Measurements from ENCODE around the gene SLC1A2.

The SLC1A2 gene

DNA sequence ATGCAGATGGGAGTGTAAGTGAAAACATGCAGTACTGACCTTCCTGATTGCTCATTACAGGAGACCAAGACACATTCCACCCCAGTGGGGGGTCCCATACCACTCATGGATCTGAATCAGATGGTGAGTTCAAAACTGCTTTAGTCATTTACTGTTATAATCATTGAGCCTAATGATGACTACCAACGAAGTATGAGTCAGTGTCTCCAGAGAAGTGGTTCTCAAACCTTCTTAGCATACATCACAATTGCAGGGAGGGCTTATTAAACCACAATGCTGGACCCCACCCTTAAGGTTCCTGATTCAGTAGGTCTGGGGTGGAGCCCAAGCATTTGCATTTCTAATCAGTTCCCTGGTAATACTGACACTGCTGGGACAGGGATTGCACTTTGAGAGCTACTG lies 204.6 kb downstream of the SLC1A2 start:
- no peak for DNase-seq (ENCODE audit: extremely low read depth, insufficient read length)
- peaks cover 30% of the 10 kb centered on the region for H3K36me3 ChIP-seq (ENCODE audit: control insufficient read depth, insufficient read depth, low read length)
- TF ChIP-seq, protein P1, sequence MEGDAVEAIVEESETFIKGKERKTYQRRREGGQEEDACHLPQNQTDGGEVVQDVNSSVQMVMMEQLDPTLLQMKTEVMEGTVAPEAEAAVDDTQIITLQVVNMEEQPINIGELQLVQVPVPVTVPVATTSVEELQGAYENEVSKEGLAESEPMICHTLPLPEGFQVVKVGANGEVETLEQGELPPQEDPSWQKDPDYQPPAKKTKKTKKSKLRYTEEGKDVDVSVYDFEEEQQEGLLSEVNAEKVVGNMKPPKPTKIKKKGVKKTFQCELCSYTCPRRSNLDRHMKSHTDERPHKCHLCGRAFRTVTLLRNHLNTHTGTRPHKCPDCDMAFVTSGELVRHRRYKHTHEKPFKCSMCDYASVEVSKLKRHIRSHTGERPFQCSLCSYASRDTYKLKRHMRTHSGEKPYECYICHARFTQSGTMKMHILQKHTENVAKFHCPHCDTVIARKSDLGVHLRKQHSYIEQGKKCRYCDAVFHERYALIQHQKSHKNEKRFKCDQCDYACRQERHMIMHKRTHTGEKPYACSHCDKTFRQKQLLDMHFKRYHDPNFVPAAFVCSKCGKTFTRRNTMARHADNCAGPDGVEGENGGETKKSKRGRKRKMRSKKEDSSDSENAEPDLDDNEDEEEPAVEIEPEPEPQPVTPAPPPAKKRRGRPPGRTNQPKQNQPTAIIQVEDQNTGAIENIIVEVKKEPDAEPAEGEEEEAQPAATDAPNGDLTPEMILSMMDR (IDR thresholded peaks at IDR 0.05; ENCODE audit: insufficient read depth, low read length, poor library complexity, severe bottlenecking): no peak

DNA sequence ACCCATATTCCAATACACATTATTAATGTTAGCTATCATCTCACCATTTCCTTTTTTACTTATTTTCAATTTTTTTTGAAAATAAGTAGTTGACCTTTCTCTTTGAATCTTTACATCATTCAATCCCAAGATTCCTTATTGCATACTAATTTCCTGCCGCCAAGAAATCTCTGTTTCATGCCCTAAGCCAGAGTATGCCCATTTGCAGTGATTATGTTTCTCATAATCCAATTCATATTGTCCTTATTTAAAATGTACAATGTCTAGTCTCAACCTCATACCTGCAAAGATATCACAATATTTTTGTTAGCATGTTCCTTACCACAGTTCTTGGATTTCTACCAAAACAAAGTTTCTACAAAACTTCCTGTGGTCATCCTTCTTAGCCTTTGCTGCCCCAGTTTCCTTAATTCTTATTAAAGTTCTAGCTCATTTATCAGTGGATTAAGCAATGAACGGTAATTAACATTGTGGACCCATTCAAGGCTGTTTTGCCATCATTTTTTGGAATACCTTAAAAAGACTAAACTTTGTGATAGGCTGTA lies 205.1 kb downstream of the SLC1A2 start:
- DNase-seq (ENCODE audit: extremely low read depth, insufficient read length): no peak

More for the DNA sequence above, 204.6 kb downstream of the SLC1A2 start:
- Histone ChIP-seq H3K27me3 (replicated peaks; ENCODE audit: control insufficient read depth, insufficient read depth, low read length) (no peaks in the 10 kb centered on the region), H3K4me3 (replicated peaks; ENCODE audit: low read depth, low read length) (no peak overlapping the region)

DNA sequence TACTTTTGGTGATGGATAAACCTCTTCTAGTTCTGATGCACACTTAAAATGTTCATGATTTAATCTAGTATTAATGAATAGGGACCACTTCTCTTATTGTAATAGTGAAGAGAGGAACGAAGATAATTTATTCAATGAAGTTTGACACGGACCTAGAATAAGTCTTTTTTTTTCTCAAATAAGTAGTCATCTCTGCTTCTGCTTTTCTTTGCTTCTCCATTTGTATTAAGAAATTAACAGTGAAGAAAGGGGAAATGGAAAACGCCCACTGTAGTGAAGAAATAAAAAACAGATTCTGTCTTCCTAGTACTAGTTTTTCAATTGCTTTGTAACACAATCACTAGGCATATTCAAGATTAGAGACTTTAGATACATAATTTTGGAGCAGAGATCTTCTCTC lies 207.4 kb downstream of the SLC1A2 start:
- H3K36me3 ChIP-seq (ENCODE audit: control insufficient read depth, insufficient read depth, low read length): peaks cover 27% of the 10 kb centered on the region
- H3K4me3 ChIP-seq (replicated peaks; ENCODE audit: low read depth, low read length): no peak overlapping the region
- no peak for DNase-seq (ENCODE audit: extremely low read depth, insufficient read length)
- no peaks in the 10 kb centered on the region for H3K27me3 ChIP-seq (replicated peaks; ENCODE audit: control insufficient read depth, insufficient read depth, low read length)
- TF ChIP-seq, protein P1 (IDR thresholded peaks at IDR 0.05; ENCODE audit: insufficient read depth, low read length, poor library complexity, severe bottlenecking): no peak

More for the DNA sequence above, 205.1 kb downstream of the SLC1A2 start:
- Histone ChIP-seq H3K27me3 (replicated peaks; ENCODE audit: control insufficient read depth, insufficient read depth, low read length) (no peaks in the 10 kb centered on the region), H3K4me3 (replicated peaks; ENCODE audit: low read depth, low read length) (no peak overlapping the region), H3K36me3 (ENCODE audit: control insufficient read depth, insufficient read depth, low read length) (peaks cover 27% of the 10 kb centered on the region)
- TF ChIP-seq, protein P1 (IDR thresholded peaks at IDR 0.05; ENCODE audit: insufficient read depth, low read length, poor library complexity, severe bottlenecking): no peak

DNA sequence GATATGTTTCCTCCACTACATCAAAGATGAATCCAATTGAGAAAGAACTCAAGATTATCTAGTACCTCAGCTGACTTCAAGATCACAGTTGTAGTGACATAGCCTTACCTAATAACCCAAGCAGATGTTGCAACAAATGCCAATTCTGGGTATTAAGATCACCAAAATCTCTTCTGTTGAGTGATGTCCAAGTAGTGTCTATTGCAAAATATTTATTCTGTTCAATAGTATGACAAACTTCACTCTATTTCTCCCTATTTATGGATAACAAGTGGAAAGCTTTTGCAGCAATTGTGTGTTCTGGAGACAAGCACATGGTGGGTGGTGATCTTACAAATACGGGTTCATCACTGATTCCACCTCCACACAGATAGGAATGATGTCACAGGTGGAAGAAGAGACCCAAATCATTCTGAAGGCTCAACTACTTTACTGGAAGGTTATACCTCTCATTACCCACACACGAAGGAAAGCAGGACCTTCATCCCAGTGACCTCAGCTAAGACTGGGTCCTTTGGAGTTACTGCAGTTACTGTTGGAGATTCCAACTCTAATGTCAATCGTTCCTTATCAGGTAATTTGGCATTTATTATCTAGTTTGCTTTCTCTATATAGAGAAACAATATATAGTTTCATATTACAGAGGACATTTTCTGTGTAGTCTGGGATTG lies 208.3 kb downstream of the SLC1A2 start:
- DNase-seq (ENCODE audit: extremely low read depth, insufficient read length): no peak
- TF ChIP-seq, protein P1 (IDR thresholded peaks at IDR 0.05; ENCODE audit: insufficient read depth, low read length, poor library complexity, severe bottlenecking): no peak
- no peaks in the 10 kb centered on the region for H3K27me3 ChIP-seq (replicated peaks; ENCODE audit: control insufficient read depth, insufficient read depth, low read length)
- H3K4me3 ChIP-seq (replicated peaks; ENCODE audit: low read depth, low read length): no peak overlapping the region
- peaks cover 21% of the 10 kb centered on the region for H3K36me3 ChIP-seq (ENCODE audit: control insufficient read depth, insufficient read depth, low read length)

DNA sequence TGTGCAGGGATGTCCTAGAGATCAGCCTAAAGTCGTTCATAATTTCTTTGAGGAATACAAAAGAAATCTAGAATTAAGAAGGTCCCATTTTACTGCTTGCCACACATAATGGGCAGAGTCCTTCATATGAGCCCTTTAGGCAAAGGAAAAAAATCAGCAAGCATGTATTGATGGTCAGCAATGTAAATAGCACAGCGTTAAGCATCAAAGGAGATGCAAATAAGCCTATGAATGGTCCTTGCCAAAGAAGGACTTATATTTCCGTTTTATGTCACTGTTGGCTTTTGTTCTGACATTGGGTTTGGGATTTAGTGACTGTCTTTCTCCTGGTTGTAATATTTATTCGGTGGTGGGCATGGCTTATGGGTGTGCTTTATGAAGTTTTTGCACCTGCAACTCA lies 210.6 kb downstream of the SLC1A2 start:
- TF ChIP-seq, protein P1 (IDR thresholded peaks at IDR 0.05; ENCODE audit: insufficient read depth, low read length, poor library complexity, severe bottlenecking): no peak
- Histone ChIP-seq H3K36me3 (ENCODE audit: control insufficient read depth, insufficient read depth, low read length) (peaks cover 19% of the 10 kb centered on the region), H3K4me3 (replicated peaks; ENCODE audit: low read depth, low read length) (no peak overlapping the region)

More for the DNA sequence above, 210.6 kb downstream of the SLC1A2 start:
- no peaks in the 10 kb centered on the region for H3K27me3 ChIP-seq (replicated peaks; ENCODE audit: control insufficient read depth, insufficient read depth, low read length)
- DNase-seq (ENCODE audit: extremely low read depth, insufficient read length): no peak
